Activated B cell treated with CpG ODN at 0.5 μM for 24 hours (primary cell): Measurements from ENCODE around the gene PM20D2. TPM values are rescaled to one million over a fixed set of nuclear protein-coding genes. Genes with fewer than 3 reads are reported as not detected.

ENCODE experiments used
- ATAC-seq: fragments of 200-7000 bp; cut with Tn5 transposase; one replicate; pipeline ENCODE4 v1.10.0; 2021; ENCODE audit warnings: low read depth, mild to moderate bottlenecking, moderate library complexity
- CTCF ChIA-PET: fragments of 350-600 bp; sonication (Branson Sonifier 250); formaldehyde crosslinking; loops from one replicate; lab custom pipeline; 2021; ENCODE audit warnings: antibody characterized with exemption; lab: Charles Lee
- POLR2A ChIA-PET: fragments of 350-600 bp; sonication (Branson Sonifier 250); formaldehyde crosslinking; loops from one replicate; lab custom pipeline; 2021; ENCODE audit warnings: antibody characterized with exemption; lab: Charles Lee
- DNase-seq: peaks from one replicate; pipeline ENCODE4 v3.0.0; 2022
- H3K27ac Mint-ChIP-seq: one replicate; pipeline ENCODE4 v1.8.0; 2020; ENCODE audit warnings: mixed read lengths
- H3K27me3 Mint-ChIP-seq: one replicate; pipeline ENCODE4 v1.8.0; 2021; ENCODE audit warnings: mixed read lengths
- H3K36me3 Mint-ChIP-seq: one replicate; pipeline ENCODE4 v1.8.0; 2021; ENCODE audit warnings: low read depth, mixed read lengths
- H3K4me1 Mint-ChIP-seq: one replicate; pipeline ENCODE4 v1.8.0; 2021; ENCODE audit warnings: mixed read lengths
- H3K4me3 Mint-ChIP-seq: one replicate; pipeline ENCODE4 v1.8.0; 2020; ENCODE audit warnings: mild to moderate bottlenecking, mixed read lengths
- H3K9me3 Mint-ChIP-seq: one replicate; pipeline ENCODE4 v1.8.0; 2020; ENCODE audit warnings: mixed read lengths
- intact Hi-C: fragments of 100-400 bp; cut with micrococcal nuclease; formaldehyde crosslinking; loops from one replicate; pipeline ENCODE4 v1.15.1; 2024
- total RNA-seq: library from RNA; stranded (reverse); gene quantifications from 2 replicates; pipeline ENCODE4 v1.2.3, GENCODE V29; 2022
- TF ChIP-seq, protein P1 (sequence below): fragments of 200-600 bp; IDR thresholded peaks from one replicate; pipeline ENCODE4 v1.8.0; 2022; ENCODE audit warnings: antibody characterized with exemption, mild to moderate bottlenecking

Gene PM20D2, protein sequence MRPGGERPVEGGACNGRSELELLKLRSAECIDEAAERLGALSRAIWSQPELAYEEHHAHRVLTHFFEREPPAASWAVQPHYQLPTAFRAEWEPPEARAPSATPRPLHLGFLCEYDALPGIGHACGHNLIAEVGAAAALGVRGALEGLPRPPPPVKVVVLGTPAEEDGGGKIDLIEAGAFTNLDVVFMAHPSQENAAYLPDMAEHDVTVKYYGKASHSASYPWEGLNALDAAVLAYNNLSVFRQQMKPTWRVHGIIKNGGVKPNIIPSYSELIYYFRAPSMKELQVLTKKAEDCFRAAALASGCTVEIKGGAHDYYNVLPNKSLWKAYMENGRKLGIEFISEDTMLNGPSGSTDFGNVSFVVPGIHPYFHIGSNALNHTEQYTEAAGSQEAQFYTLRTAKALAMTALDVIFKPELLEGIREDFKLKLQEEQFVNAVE
- 10.9 and 11.6 TPM in 2 replicates for total RNA-seq

DNA sequence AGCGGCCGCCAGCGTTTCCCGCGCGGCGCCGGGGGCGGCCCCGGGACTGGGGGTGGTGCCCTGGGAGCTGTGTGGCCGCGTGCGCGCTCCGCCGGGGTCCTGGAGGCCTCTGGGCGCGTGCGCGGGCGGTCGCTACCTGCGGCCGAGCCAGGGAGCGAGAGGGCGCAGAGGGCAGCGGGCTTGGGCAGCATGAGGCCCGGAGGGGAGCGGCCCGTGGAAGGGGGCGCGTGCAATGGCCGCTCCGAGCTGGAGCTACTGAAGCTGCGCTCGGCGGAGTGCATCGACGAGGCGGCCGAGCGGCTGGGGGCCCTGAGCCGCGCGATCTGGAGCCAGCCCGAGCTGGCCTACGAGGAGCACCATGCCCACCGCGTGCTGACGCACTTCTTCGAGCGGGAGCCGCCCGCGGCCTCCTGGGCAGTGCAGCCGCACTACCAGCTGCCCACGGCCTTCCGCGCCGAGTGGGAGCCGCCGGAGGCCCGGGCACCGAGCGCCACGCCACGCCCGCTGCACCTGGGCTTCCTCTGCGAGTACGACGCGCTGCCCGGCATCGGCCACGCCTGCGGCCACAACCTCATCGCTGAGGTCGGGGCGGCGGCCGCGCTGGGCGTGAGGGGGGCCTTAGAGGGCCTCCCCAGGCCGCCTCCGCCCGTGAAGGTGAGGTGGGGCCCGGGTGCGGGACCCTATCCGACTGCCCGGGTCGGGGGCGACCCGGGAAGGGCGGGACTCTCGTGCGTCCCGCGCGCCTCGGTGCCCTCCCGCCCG, at the start of gene PM20D2:
PM20D2 (plus strand) TSS at position 100 of the 762 bp plus-strand sequence; CDS start at position 190, 90 bp downstream.
- Mint-ChIP-seq H3K4me3 (peak within 1 kb of the TSS; percentile 90), H3K27ac (peak within 1 kb of the TSS; percentile 92), H3K27me3 (no peaks in the 10 kb centered on the region), H3K36me3 (peaks cover 11% of the 10 kb centered on the region), H3K4me1 (peaks cover 22% of the 10 kb centered on the region), H3K9me3 (no peaks in the 10 kb centered on the region)
- intact Hi-C loops = loop anchor here (1.0 to 2.0 kb wide), 8 partner anchors 29 to 673 kb away; partner anchors contain the start of genes LYRM2, MDN1 and RNGTT
- ATAC-seq (peak; percentile 78), DNase-seq (peak; percentile 72)
- TF ChIP-seq, protein P1, sequence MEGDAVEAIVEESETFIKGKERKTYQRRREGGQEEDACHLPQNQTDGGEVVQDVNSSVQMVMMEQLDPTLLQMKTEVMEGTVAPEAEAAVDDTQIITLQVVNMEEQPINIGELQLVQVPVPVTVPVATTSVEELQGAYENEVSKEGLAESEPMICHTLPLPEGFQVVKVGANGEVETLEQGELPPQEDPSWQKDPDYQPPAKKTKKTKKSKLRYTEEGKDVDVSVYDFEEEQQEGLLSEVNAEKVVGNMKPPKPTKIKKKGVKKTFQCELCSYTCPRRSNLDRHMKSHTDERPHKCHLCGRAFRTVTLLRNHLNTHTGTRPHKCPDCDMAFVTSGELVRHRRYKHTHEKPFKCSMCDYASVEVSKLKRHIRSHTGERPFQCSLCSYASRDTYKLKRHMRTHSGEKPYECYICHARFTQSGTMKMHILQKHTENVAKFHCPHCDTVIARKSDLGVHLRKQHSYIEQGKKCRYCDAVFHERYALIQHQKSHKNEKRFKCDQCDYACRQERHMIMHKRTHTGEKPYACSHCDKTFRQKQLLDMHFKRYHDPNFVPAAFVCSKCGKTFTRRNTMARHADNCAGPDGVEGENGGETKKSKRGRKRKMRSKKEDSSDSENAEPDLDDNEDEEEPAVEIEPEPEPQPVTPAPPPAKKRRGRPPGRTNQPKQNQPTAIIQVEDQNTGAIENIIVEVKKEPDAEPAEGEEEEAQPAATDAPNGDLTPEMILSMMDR = no peak
- CTCF ChIA-PET = interaction anchor here (1.0 to 1.7 kb wide), 6 partner anchors 22 to 226 kb away, joined by 3 to 6 read pairs (median 3); partner anchors contain the start of gene PNRC1
- POLR2A ChIA-PET = interaction anchor here (1.2 to 4.3 kb wide), 10 partner anchors 9 to 492 kb away, joined by 3 to 158 read pairs (median 6); partner anchors contain the start of genes LYRM2, PNRC1, RNGTT and UBE2J1

DNA sequence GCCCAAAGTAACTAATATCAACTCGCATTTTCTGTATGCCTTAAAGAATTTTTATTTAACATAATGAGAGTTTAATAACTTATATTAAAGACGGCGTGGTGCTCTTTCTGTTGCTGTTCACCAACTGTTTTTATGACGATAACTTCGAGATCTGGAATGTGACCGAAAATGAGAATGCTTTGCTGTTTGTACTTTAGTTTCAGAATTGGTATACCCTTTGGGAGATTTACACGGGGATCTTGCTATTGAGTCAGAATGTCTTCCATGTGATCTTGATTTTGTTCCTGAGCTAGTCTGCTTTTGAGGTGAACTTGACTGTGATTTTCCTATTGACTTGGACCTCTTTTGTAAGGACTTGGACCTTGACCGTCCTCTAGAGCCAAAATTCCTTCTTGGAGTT, 47.4 kb upstream of the PM20D2 start:
- H3K4me1 Mint-ChIP-seq = no peaks in the 10 kb centered on the region
- no peaks in the 10 kb centered on the region for H3K9me3 Mint-ChIP-seq
- DNase-seq = no peak
- H3K36me3 Mint-ChIP-seq = no peaks in the 10 kb centered on the region
- no peaks in the 10 kb centered on the region for H3K27me3 Mint-ChIP-seq
- no peak overlapping the region for H3K4me3 Mint-ChIP-seq
- ATAC-seq = no peak
- no peak overlapping the region for H3K27ac Mint-ChIP-seq
- TF ChIP-seq, protein P1 = no peak
- CTCF ChIA-PET = interaction anchor here (0.8 kb wide), 1 partner anchor 274 kb away, joined by 3 read pairs; no protein-coding TSS in a partner anchor
- POLR2A ChIA-PET = interaction anchor here (2.3 kb wide), 1 partner anchor 18 kb away, joined by 7 read pairs; the partner anchor contains the start of gene PNRC1
- intact Hi-C loops = no loop called here

DNA sequence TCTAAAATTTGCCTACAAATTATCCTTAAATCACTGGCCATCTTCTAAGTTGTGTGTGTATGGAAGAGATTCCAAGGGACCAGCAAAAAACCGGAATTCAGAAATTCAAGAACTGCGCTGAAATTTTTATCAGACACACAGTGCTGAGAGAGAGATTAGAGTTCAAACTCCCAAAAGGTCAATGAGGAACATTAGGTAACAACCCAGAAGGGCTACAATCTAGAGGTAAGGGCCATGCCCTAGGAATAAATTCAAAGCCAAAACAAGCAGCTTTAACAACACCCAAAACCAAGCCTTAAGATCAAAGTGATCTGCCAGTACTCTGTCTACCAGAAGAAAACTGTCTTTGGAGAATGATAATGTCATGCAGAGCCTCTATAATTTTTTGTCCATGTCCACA, 45.7 kb upstream of the PM20D2 start:
- Mint-ChIP-seq H3K4me1 (no peaks in the 10 kb centered on the region), H3K4me3 (no peak overlapping the region), H3K9me3 (no peaks in the 10 kb centered on the region), H3K27me3 (no peaks in the 10 kb centered on the region), H3K36me3 (peaks cover 1% of the 10 kb centered on the region), H3K27ac (no peak overlapping the region)
- TF ChIP-seq, protein P1 = no peak
- intact Hi-C loops = no loop called here
- POLR2A ChIA-PET = interaction anchor here (0.6 kb wide), 1 partner anchor 21 kb away, joined by 4 read pairs; no protein-coding TSS in a partner anchor
- ATAC-seq (no peak), DNase-seq (no peak)
- CTCF ChIA-PET = interaction anchor here (0.7 kb wide), 1 partner anchor 23 kb away, joined by 3 read pairs; no protein-coding TSS in a partner anchor

DNA sequence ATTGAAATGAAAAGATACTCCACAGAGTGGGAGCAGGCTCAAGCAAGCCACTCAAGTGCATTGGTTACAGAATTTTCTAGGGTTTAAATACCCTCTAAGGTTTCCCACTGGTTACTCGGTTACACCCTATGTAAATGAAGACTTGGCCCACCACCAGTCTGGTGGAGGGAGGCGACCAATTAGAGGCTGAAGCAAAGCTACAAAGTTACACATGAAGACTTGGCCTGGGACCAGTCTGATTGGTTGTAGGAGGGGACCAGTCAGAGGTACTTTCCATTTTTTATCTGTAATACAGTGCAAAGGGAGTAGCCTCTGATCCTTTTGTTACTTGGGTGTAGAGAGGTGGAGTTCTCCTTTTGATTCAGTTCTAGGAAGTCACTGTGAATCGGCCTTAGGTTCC, 35.6 kb upstream of the PM20D2 start:
- no peak for ATAC-seq
- no peak for DNase-seq
- Mint-ChIP-seq H3K27ac (no peak overlapping the region), H3K27me3 (no peaks in the 10 kb centered on the region), H3K4me1 (no peaks in the 10 kb centered on the region), H3K4me3 (no peak overlapping the region), H3K36me3 (peaks cover 1% of the 10 kb centered on the region), H3K9me3 (no peaks in the 10 kb centered on the region)
- ChIA-PET POLR2A (no interaction called here), CTCF (interaction anchor here (0.5 to 1.2 kb wide), 2 partner anchors 16 to 128 kb away, joined by 3 read pairs; no protein-coding TSS in a partner anchor)
- TF ChIP-seq, protein P1 = no peak
- intact Hi-C loops = no loop called here
